Smooth muscle cell (in vitro differentiated cells): ENCODE results near the gene PACRG. TPM values are rescaled to one million over a fixed set of nuclear protein-coding genes. Genes with fewer than 3 reads are reported as not detected.

ENCODE experiments used
- DNase-seq: peaks from one replicate; lab custom pipeline; 2025; ENCODE audit not compliant: unreplicated experiment; lab: John Stamatoyannopoulos, UW
- H2AFZ ChIP-seq: fragments of 200-600 bp; sonication (generic); 2 replicates; pipeline ENCODE4 v1.6.0; 2016; ENCODE audit warnings: antibody characterized with exemption, low read depth, mild to moderate bottlenecking
- H3F3A ChIP-seq: fragments of 200-600 bp; sonication (generic); 2 replicates; pipeline ENCODE4 v1.6.0; 2017; ENCODE audit warnings: antibody characterized with exemption, low read depth
- H3K27ac ChIP-seq: fragments of 200-600 bp; sonication (generic); 2 replicates; pipeline ENCODE4 v1.5.1; 2016; ENCODE audit warnings: low read depth, mild to moderate bottlenecking
- H3K27me3 ChIP-seq: fragments of 200-600 bp; sonication (generic); 2 replicates; pipeline ENCODE4 v1.6.1; 2016; ENCODE audit warnings: low read depth, mild to moderate bottlenecking
- H3K36me3 ChIP-seq: fragments of 200-600 bp; sonication (generic); 2 replicates; pipeline ENCODE4 v1.5.1; 2016; ENCODE audit warnings: low read depth
- H3K4me1 ChIP-seq: fragments of 200-600 bp; sonication (generic); 2 replicates; pipeline ENCODE4 v1.5.1; 2016; ENCODE audit warnings: low read depth
- H3K4me2 ChIP-seq: fragments of 200-600 bp; sonication (generic); 2 replicates; pipeline ENCODE4 v1.6.0; 2016; ENCODE audit warnings: mild to moderate bottlenecking
- H3K4me3 ChIP-seq: fragments of 200-600 bp; sonication (generic); 2 replicates; pipeline ENCODE4 v1.5.1; 2016; ENCODE audit warnings: mild to moderate bottlenecking
- H3K79me2 ChIP-seq: fragments of 200-600 bp; sonication (generic); 2 replicates; pipeline ENCODE4 v1.6.0; 2016; ENCODE audit warnings: low read depth, mild to moderate bottlenecking
- H3K9ac ChIP-seq: fragments of 200-600 bp; sonication (generic); 2 replicates; pipeline ENCODE4 v1.6.0; 2016; ENCODE audit warnings: low read depth
- H3K9me3 ChIP-seq: fragments of 200-600 bp; sonication (generic); replicated peaks from 2 replicates; pipeline ENCODE4 v1.5.1; 2016; ENCODE audit warnings: low read depth
- H4K20me1 ChIP-seq: fragments of 200-600 bp; sonication (generic); 2 replicates; pipeline ENCODE4 v1.6.0; 2016; ENCODE audit warnings: low read depth
- CTCF ChIP-seq: fragments of 200-600 bp; sonication (generic); IDR thresholded peaks from 2 replicates; pipeline ENCODE4 v1.5.1; 2017; ENCODE audit warnings: borderline replicate concordance, mild to moderate bottlenecking, antibody characterized with exemption; ENCODE audit not compliant: insufficient read depth, poor library complexity, severe bottlenecking
- WGBS: methylation state at CpG from one replicate; pipeline ENCODE4 v1.1.7; 2016; ENCODE audit warnings: low lambda C conversion rate; 5-methylcytosine and 5-hydroxymethylcytosine counted together
- polyA plus RNA-seq: library from polyadenylated mRNA; unstranded; fragments of >200 nt; fragmentation: Nextera tagmentation; extraction: Ambion mirVana; gene quantifications from 2 replicates; pipeline ENCODE4 v1.2.1, GENCODE V29; 2016
- total RNA-seq: library from RNA; depleted of rRNA; stranded (reverse); fragments of >200 nt; gene quantifications from 2 replicates; pipeline ENCODE4 v1.2.3, GENCODE V29; 2014

Gene PACRG
- total and polyA plus RNA-seq, 2 experiments from 2014 or later = not detected

GRCh38 chr6:162970246-162970645 lies 242.5 kb downstream of the PACRG start:
- Histone ChIP-seq H3K36me3 (no peaks in the 10 kb centered on the region), H2AFZ (no peak overlapping the region), H3K9ac (no peak overlapping the region), H3K4me1 (peaks cover 5% of the 10 kb centered on the region), H3K27ac (no peak overlapping the region), H3K79me2 (no peaks in the 10 kb centered on the region), H4K20me1 (no peaks in the 10 kb centered on the region), H3K27me3 (no peaks in the 10 kb centered on the region), H3F3A (no peaks in the 10 kb centered on the region), H3K9me3 (no peaks in the 10 kb centered on the region), H3K4me2 (no peak overlapping the region), H3K4me3 (no peak overlapping the region)
- no peak for DNase-seq
- TF ChIP-seq CTCF = no peak
- 91% methylated on average over 10 of the region's 10 CpGs for WGBS

DNA sequence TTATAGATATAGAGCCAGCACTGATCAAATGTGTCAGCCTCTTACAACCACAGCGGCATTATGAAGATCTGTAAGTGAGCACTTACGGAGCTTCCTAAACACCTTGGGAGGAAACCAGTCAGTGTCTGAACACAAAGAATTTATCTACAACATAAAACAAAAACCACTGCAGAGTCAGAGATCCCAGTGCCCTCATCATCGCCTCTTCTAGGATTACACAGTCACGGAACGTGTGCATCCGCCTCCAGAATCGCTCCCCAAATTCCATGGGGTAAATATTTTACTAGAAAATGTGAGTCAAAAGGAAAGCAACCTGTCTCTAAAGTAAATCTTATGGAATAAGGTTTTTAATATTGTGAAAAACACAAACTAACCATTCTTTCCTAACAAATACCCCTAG lies 243.6 kb downstream of the PACRG start:
- Histone ChIP-seq H4K20me1 (no peaks in the 10 kb centered on the region), H3K4me1 (no peaks in the 10 kb centered on the region), H3K4me3 (no peak overlapping the region), H3F3A (no peaks in the 10 kb centered on the region), H3K36me3 (no peaks in the 10 kb centered on the region), H2AFZ (no peak overlapping the region), H3K27me3 (no peaks in the 10 kb centered on the region), H3K27ac (no peak overlapping the region), H3K9me3 (no peaks in the 10 kb centered on the region), H3K9ac (no peak overlapping the region), H3K4me2 (no peak overlapping the region), H3K79me2 (no peaks in the 10 kb centered on the region)
- no peak for DNase-seq
- 86% methylated on average over 7 of the region's 7 CpGs for WGBS
- no peak for TF ChIP-seq CTCF

DNA sequence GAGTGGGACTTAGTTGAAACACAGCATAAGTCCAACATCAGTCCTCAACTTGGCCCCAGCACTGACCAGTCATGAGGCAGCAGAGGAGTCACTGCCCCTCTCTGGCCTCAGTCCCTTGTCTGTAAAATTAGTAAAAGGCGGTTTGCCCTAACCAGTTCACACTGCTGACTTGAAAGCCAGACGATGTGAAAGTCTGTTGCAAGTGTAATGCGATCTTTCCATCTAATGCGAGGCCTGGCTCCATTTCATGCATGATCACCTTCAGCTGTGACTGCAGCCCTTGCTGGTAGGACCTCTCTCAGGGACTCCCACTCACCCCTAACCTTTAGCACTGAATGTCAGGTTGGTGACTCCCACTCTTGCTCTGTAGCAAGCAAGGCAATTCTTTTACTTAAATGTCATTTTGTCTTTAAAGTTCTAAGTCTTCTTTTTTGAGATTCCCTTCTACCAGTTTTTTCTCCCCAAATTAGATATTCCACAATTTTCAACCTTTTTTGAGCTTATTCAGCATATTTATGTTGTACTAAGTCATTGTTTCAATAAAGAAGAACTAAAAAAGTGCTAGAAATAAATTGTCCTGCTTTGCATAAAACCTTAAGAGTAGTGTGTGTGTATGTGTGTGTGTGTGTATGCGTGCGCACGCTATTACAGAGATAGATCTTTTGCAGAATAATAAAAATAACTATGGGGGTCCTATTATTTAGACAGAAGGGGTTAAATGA lies 245.5 kb downstream of the PACRG start:
- Histone ChIP-seq H3K27ac (no peak overlapping the region), H3K4me2 (no peak overlapping the region), H3K79me2 (no peaks in the 10 kb centered on the region), H3F3A (no peaks in the 10 kb centered on the region), H3K4me1 (no peaks in the 10 kb centered on the region), H3K4me3 (no peak overlapping the region), H3K27me3 (no peaks in the 10 kb centered on the region), H3K36me3 (no peaks in the 10 kb centered on the region), H3K9me3 (no peaks in the 10 kb centered on the region), H2AFZ (no peak overlapping the region), H3K9ac (no peak overlapping the region), H4K20me1 (no peaks in the 10 kb centered on the region)
- 81% methylated on average over 7 of the region's 7 CpGs for WGBS
- DNase-seq = no peak
- TF ChIP-seq CTCF = no peak

DNA sequence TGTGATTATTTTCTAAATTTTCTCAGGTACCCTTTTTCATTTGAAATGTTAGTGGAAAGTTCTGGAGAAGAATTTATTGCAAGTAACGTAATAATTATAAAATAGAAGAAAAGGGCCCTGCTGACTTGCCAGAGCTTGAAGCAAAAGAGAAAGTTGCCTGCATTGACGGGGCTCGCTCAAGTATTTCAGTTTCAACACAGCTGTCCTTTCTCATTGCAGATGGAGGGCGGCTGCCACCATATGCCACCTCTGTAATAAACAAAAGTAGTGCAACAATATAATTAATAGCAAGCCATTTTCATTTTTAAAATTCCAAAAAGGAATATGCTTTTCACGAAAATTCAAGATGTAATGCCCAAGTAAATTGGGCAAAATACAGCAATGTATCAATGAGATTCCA lies 246.2 kb downstream of the PACRG start:
- no peaks in the 10 kb centered on the region for H3K36me3 ChIP-seq

More for the DNA sequence above, 246.2 kb downstream of the PACRG start:
- Histone ChIP-seq H3K27me3 (no peaks in the 10 kb centered on the region), H3K4me3 (no peak overlapping the region), H3F3A (no peaks in the 10 kb centered on the region), H3K4me2 (no peak overlapping the region), H3K9ac (no peak overlapping the region), H2AFZ (no peak overlapping the region), H3K4me1 (no peaks in the 10 kb centered on the region), H3K9me3 (no peaks in the 10 kb centered on the region), H4K20me1 (no peaks in the 10 kb centered on the region), H3K79me2 (no peaks in the 10 kb centered on the region), H3K27ac (no peak overlapping the region)
- DNase-seq = no peak
- 90% methylated on average over 5 of the region's 5 CpGs for WGBS
- no peak for TF ChIP-seq CTCF
